ENCODE results near the gene PTCRA.

DNA sequence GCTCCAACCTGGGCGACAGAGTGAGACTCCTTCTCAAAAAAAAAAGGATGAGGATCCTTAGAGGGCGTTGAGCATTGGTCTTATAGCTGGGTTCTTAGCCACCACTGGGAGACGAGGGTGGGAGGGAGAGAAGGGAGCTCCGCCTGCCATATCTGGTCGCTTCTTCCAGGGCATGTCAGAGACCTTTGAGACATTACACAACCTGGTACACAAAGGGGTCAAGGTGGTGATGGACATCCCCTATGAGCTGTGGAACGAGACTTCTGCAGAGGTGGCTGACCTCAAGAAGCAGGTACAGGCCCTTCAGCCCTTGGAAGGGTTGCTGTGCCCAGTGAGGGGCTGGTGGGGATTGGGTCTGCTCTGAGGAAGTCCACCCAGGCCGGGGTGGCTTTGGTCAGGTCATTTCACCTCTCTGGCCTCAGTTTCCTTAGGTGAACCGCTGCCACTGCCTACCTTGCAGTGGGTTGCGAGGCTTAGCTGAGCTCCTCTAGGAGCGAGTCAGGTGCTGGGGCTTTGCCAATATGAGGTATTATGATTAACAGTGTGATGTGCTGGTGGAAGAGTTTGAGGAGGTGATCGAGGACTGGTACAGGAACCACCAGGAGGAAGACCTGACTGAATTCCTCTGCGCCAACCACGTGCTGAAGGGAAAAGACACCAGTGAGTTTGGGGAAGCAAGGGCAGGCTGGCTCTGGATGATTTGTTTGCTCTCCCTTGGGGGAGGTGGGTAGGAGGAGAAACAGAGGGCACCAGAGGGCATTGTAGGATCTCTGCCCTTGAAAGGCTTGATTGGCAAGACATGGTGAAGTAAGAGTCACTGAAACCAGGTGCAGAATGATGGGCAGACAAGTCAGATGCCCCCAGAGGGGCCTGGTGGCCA lies 21.9 kb downstream of the PTCRA start:
- TF ChIP-seq, protein P1, sequence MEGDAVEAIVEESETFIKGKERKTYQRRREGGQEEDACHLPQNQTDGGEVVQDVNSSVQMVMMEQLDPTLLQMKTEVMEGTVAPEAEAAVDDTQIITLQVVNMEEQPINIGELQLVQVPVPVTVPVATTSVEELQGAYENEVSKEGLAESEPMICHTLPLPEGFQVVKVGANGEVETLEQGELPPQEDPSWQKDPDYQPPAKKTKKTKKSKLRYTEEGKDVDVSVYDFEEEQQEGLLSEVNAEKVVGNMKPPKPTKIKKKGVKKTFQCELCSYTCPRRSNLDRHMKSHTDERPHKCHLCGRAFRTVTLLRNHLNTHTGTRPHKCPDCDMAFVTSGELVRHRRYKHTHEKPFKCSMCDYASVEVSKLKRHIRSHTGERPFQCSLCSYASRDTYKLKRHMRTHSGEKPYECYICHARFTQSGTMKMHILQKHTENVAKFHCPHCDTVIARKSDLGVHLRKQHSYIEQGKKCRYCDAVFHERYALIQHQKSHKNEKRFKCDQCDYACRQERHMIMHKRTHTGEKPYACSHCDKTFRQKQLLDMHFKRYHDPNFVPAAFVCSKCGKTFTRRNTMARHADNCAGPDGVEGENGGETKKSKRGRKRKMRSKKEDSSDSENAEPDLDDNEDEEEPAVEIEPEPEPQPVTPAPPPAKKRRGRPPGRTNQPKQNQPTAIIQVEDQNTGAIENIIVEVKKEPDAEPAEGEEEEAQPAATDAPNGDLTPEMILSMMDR (IDR thresholded peaks at IDR 0.05 in 2 of 3, conservative IDR thresholded peaks at IDR 0.05 in 1 of 3; ENCODE audit: borderline replicate concordance in 1 of 3, insufficient read depth in 1 of 3, low read depth in 2 of 3, low read length in 2 of 3): no peak
- TF ChIP-seq, protein P2, sequence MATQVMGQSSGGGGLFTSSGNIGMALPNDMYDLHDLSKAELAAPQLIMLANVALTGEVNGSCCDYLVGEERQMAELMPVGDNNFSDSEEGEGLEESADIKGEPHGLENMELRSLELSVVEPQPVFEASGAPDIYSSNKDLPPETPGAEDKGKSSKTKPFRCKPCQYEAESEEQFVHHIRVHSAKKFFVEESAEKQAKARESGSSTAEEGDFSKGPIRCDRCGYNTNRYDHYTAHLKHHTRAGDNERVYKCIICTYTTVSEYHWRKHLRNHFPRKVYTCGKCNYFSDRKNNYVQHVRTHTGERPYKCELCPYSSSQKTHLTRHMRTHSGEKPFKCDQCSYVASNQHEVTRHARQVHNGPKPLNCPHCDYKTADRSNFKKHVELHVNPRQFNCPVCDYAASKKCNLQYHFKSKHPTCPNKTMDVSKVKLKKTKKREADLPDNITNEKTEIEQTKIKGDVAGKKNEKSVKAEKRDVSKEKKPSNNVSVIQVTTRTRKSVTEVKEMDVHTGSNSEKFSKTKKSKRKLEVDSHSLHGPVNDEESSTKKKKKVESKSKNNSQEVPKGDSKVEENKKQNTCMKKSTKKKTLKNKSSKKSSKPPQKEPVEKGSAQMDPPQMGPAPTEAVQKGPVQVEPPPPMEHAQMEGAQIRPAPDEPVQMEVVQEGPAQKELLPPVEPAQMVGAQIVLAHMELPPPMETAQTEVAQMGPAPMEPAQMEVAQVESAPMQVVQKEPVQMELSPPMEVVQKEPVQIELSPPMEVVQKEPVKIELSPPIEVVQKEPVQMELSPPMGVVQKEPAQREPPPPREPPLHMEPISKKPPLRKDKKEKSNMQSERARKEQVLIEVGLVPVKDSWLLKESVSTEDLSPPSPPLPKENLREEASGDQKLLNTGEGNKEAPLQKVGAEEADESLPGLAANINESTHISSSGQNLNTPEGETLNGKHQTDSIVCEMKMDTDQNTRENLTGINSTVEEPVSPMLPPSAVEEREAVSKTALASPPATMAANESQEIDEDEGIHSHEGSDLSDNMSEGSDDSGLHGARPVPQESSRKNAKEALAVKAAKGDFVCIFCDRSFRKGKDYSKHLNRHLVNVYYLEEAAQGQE (IDR thresholded peaks at IDR 0.05; ENCODE audit: low read depth): no peak
- TF ChIP-seq FOSL1 (IDR thresholded peaks at IDR 0.05; ENCODE audit: low read depth) (no peak), SRF (IDR thresholded peaks at IDR 0.05; ENCODE audit: low read depth) (no peak), YY1 (IDR thresholded peaks at IDR 0.05; ENCODE audit: extremely low read depth, insufficient replicate concordance, low read depth, low read length) (no peak), POLR2A (IDR thresholded peaks at IDR 0.05; ENCODE audit: borderline replicate concordance, extremely low read depth, insufficient read depth, insufficient read length) (no peak), SP1 (IDR thresholded peaks at IDR 0.05; ENCODE audit: low read depth) (no peak), RAD21 (IDR thresholded peaks at IDR 0.05; ENCODE audit: low read depth) (no peak), EZH2 (IDR thresholded peaks at IDR 0.05) (no peak), ELF1 (IDR thresholded peaks at IDR 0.05; ENCODE audit: borderline replicate concordance, low read depth) (no peak), POLR2AphosphoS5 (IDR thresholded peaks at IDR 0.05; ENCODE audit: low read depth, low read length) (no peak)
- TF ChIP-seq, protein P3, sequence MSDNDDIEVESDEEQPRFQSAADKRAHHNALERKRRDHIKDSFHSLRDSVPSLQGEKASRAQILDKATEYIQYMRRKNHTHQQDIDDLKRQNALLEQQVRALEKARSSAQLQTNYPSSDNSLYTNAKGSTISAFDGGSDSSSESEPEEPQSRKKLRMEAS (IDR thresholded peaks at IDR 0.05): no peak
- TF ChIP-seq, protein P4, sequence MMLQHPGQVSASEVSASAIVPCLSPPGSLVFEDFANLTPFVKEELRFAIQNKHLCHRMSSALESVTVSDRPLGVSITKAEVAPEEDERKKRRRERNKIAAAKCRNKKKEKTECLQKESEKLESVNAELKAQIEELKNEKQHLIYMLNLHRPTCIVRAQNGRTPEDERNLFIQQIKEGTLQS (IDR thresholded peaks at IDR 0.05): no peak
